Uterus (tissue), 4 donors: ENCODE data around the gene CCDC28B. TPM values are rescaled to one million over a fixed set of nuclear protein-coding genes. Genes with fewer than 3 reads are reported as not detected.

Experiments used
- DNase-seq, 2 donors: peaks; one replicate each; pipeline ENCODE4 v3.0.0-alpha.2; 2019 to 2020
- H3K27ac ChIP-seq, 2 donors: fragments of 200-600 bp; sonication (generic); 1 replicate in 1 of 2; 2 replicates in 1 of 2; pipeline ENCODE4 v1.5.1; 2016 to 2018
- H3K27me3 ChIP-seq, 2 donors: fragments of 200-600 bp; sonication (generic); one replicate each; pipeline ENCODE4 v1.5.1; 2018 to 2019; ENCODE audit warnings: control low read depth in 1 of 2
- H3K36me3 ChIP-seq, 2 donors: fragments of 200-600 bp; sonication (generic); one replicate each; pipeline ENCODE4 v1.5.1; 2019; ENCODE audit warnings: control low read depth in 1 of 2
- H3K4me1 ChIP-seq, 2 donors: fragments of 200-600 bp; sonication (generic); one replicate each; pipeline ENCODE4 v1.5.1; 2018 to 2019; ENCODE audit warnings: control low read depth in 1 of 2
- H3K4me3 ChIP-seq, 2 donors: fragments of 200-600 bp; sonication (generic); 1 replicate in 1 of 2; 2 replicates in 1 of 2; pipeline ENCODE4 v1.5.1; 2018 to 2019; ENCODE audit warnings: mild to moderate bottlenecking in 1 of 2
- H3K9me3 ChIP-seq, 2 donors: fragments of 200-600 bp; sonication (generic); one replicate each; pipeline ENCODE4 v1.5.1; 2019; ENCODE audit warnings: control low read depth in 1 of 2
- CTCF ChIP-seq, 4 experiments: fragments of 200-600 bp in 2 of 4; fragments of 450-650 bp in 2 of 4; sonication (generic) in 2 of 4; IDR thresholded peaks; one replicate each; pipeline ENCODE4 v1.5.1; 2016 to 2019; ENCODE audit warnings: antibody characterized with exemption in 4 of 4, mild to moderate bottlenecking in 2 of 4, moderate library complexity in 1 of 4
- POLR2A ChIP-seq, 2 donors: fragments of 450-650 bp; IDR thresholded peaks; one replicate each; pipeline ENCODE4 v1.6.1; 2016; ENCODE audit warnings: antibody characterized with exemption in 2 of 2, mild to moderate bottlenecking in 1 of 2, moderate library complexity in 1 of 2
- intact Hi-C: fragments of 100-400 bp; cut with DNase I; formaldehyde crosslinking; loops from one replicate; pipeline ENCODE4 v1.15.1; 2023; ENCODE audit warnings: low total_unique reads
- total RNA-seq, 4 donors: library from RNA; depleted of rRNA in 3 of 4; stranded (reverse); fragments of >200 nt in 3 of 4; gene quantifications; one replicate each; pipeline versions ENCODE4 v1.1.0 to v1.2.4, GENCODE V29; 2014 to 2023
- donor health status: DM: yes; HTN: yes; CAD: no.

Gene CCDC28B
- total RNA-seq, 4 donors from 2014 or later, result 3.5 to 21.5 (median 7.4) TPM; not detected in 1

GRCh38 chr1:32199043-32199716 lies 1.2 kb upstream of the CCDC28B start:
- no peaks in the 10 kb centered on the region for H3K36me3 ChIP-seq
- H3K9me3 ChIP-seq, result no peaks in the 10 kb centered on the region
- intact Hi-C loops, result no loop called here

DNA sequence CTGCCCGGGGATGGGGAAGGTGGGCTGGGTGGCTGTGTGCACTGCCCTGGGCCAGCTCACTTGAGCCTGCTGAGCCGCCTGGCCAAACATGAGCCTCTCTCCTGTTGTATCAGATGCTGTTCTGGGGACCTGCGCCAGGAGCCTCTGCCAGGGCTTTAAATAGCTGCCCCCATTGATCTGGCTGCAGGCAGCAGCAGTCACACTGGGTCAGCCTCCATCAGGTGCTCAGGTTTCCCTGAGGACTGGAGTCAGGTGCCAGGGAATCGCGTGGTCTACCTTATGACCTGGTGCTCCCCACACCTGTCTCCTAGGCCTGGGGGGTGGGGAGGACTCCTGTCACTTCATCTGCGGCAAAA lies 700 bp upstream of the CCDC28B start:
- TF ChIP-seq CTCF (IDR thresholded peaks at IDR 0.05) (no peak), POLR2A (IDR thresholded peaks at IDR 0.05) (no peak)
- Histone ChIP-seq H3K9me3 (no peaks in the 10 kb centered on the region), H3K27me3 (no peaks in the 10 kb centered on the region), H3K4me3 (peak overlapping the region in 1 of 2 donors; percentile 73), H3K36me3 (no peaks in the 10 kb centered on the region), H3K27ac (peak overlapping the region; percentile 81 to 90), H3K4me1 (peaks cover 0 to 14% of the 10 kb centered on the region in 2 donors)
- intact Hi-C loops, result no loop called here
- peak; percentile 45 to 51 for DNase-seq

More at GRCh38 chr1:32199043-32199716, 1.2 kb upstream of the CCDC28B start:
- Histone ChIP-seq H3K4me1 (peaks cover 0 to 14% of the 10 kb centered on the region in 2 donors), H3K4me3 (no peak overlapping the region), H3K27ac (peak overlapping the region; percentile 81 to 90), H3K27me3 (no peaks in the 10 kb centered on the region)
- no peak for DNase-seq
- TF ChIP-seq CTCF (IDR thresholded peaks at IDR 0.05), result no peak
- TF ChIP-seq POLR2A (IDR thresholded peaks at IDR 0.05), result no peak

DNA sequence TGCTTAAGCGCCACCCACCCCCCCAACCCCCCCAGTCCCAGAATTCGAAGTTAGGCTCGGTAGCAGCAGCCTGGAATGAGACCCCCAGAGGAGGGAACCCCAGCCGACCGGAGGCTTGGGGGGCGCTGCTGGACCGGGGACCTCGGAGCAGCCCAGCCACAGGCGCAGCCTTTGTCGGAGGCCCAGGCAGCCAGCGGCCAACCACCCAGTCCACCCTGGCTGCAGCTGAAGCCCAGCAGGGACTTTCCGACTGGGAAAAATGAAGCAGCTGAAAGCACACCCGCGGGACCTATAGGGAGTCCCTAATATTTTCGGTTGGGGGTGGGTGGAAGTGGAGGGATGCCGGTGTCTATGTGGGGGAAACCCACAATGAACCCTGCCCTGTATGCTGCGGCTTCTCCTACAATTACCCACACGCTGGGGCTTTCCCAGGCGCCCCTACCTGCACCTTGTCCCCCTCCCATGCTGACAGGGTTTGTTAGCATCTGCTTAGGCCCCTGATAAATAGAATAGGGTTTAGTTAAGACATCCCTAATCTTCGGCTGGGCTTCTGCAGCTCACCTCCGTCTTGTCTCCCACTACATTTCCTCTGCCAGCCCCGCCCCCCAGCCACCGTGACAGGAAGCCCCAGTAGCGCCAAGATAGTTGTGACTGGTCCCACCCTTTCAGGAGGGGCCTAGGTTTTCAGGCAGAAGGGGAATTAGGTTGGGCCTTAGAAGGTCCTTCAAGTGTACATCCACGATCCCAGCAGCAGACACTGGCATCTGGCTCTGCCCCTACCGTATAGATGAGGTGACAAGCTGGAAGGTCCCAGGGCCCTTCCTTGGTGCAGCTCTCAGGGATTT lies 838 bp downstream of the CCDC28B start:
- H3K4me1 ChIP-seq, result peaks cover 0 to 19% of the 10 kb centered on the region in 2 donors
- peak overlapping the region; percentile 51 to 73 for H3K4me3 ChIP-seq
- intact Hi-C loops, result no loop called here
- H3K27me3 ChIP-seq, result no peaks in the 10 kb centered on the region
- H3K27ac ChIP-seq, result peak overlapping the region; percentile 81 to 90
- peak; percentile 66 to 68 for DNase-seq
- TF ChIP-seq POLR2A (IDR thresholded peaks at IDR 0.05) (no peak), CTCF (IDR thresholded peaks at IDR 0.05) (peak in 1 of 4 experiments; percentile 22)
- no peaks in the 10 kb centered on the region for H3K36me3 ChIP-seq
- H3K9me3 ChIP-seq, result no peaks in the 10 kb centered on the region

DNA sequence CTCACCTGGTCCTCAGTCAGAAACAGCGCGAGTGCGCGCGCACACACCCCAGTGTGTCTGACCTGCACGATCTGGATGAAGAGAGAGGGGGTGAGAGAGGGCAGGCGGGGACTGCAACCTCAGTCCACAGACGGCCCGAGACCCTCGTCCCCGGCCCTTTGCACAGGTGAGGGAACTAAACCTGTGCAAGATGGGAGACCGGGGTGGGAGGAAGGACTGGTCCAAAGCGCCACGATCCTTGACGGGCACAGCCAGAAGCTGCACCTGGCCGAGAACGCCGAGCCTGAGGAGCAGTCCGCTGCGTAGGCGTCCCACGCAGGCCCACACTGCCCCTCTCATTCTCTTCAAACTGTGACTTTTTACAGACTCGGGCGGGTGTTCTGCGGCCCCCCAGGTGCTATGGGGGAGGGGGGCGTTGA lies 4.6 kb downstream of the CCDC28B start:
- intact Hi-C loops, result no loop called here
- Histone ChIP-seq H3K4me3 (peak overlapping the region; percentile 51 to 52), H3K4me1 (peaks cover 0 to 12% of the 10 kb centered on the region in 2 donors), H3K9me3 (no peaks in the 10 kb centered on the region), H3K27me3 (no peaks in the 10 kb centered on the region), H3K36me3 (no peaks in the 10 kb centered on the region), H3K27ac (peak overlapping the region; percentile 53 to 71)
- DNase-seq, result peak in 1 of 2 donors; percentile 26
- TF ChIP-seq POLR2A (IDR thresholded peaks at IDR 0.05) (no peak), CTCF (IDR thresholded peaks at IDR 0.05) (no peak)
